HG02981 (cell line): ENCODE data around the gene CASS4.

ENCODE experiments used
- ATAC-seq: cut with Tn5 transposase; IDR thresholded peaks from one replicate; pipeline ENCODE4 v1.9.1; 2021; ENCODE audit warnings: mild to moderate bottlenecking, moderate library complexity; ENCODE audit not compliant: unreplicated experiment

The CASS4 gene

DNA sequence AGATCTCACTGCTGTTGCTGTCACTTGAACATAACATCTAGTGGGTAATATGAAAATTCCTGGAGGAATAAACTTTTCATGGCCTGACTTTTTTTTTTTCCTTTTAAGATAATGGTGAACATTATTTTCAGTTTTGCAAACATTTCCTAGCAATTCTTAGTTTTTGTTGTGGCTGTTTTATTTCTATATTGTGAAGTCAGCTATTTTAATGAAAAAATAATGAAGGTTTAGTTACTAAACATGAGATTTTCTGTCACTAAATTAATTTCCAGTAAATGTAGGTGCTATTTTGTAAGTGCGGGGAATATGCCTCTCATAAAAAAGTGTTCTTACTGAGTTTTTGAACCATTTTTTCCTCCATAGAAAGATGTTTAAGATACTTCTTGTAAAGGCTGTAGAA is 89.1 kb downstream of the CASS4 start:
- ATAC-seq, result no peak

DNA sequence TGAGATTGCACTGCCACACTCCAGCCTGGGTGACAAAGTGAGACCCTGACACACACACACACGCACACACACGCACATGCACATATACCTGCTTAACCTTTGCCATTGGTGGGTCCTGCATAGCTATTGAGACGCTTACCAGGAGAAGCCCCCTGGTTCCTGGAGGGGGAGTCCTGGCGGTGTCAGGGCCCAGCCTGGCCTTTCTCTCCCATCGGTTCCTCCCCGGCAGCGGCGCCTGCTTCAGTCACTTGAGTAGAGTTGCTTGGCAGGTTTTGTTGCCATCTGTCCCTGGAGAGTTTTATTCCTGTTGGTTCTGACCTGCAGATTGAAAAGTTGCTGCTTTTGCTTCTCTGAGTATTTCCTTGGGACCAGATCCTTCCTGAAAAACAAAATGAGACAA is 91.9 kb downstream of the CASS4 start:
- ATAC-seq, result no peak

DNA sequence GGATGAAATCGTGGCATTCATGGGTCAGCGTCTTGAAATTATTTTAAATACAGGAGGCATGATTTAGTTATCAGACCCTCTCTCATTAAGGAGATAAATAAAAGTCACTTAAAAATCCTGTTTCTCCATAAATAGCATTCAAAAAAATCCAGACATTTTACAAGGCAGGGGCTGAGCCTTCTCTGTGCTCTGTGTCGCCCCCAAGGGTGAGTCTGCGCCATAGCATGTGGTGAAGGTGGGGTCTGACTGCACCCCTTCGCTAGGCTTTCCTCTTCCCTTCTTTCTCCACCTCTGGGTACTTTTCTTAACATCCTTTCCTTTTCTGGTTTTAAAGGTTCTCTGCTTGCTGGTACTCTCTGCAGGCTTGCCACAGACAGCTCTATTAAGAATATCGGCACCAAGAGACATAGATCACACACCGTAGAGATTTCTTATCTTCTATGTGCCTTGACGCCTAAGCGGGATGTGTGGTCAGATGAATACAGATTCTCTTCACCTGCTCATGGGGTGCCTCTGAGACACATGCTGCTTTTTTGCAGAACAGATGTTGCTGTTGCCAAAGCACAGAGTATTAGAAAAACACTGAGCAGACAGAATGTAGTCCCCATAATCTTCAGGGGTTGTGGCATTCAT is 92.4 kb downstream of the CASS4 start:
- no peak for ATAC-seq

GRCh38 chr20:56506103-56506502 is 94.0 kb downstream of the CASS4 start:
- no peak for ATAC-seq
